Measurements from ENCODE around the gene P4HTM. TPM values are rescaled to one million over a fixed set of nuclear protein-coding genes. Genes with fewer than 3 reads are reported as not detected.

P4HTM gene
- total and polyA plus RNA-seq, 2 of the 4 experiments (the other 2 are of a cell fraction), result 10.4 to 26.1 TPM

DNA sequence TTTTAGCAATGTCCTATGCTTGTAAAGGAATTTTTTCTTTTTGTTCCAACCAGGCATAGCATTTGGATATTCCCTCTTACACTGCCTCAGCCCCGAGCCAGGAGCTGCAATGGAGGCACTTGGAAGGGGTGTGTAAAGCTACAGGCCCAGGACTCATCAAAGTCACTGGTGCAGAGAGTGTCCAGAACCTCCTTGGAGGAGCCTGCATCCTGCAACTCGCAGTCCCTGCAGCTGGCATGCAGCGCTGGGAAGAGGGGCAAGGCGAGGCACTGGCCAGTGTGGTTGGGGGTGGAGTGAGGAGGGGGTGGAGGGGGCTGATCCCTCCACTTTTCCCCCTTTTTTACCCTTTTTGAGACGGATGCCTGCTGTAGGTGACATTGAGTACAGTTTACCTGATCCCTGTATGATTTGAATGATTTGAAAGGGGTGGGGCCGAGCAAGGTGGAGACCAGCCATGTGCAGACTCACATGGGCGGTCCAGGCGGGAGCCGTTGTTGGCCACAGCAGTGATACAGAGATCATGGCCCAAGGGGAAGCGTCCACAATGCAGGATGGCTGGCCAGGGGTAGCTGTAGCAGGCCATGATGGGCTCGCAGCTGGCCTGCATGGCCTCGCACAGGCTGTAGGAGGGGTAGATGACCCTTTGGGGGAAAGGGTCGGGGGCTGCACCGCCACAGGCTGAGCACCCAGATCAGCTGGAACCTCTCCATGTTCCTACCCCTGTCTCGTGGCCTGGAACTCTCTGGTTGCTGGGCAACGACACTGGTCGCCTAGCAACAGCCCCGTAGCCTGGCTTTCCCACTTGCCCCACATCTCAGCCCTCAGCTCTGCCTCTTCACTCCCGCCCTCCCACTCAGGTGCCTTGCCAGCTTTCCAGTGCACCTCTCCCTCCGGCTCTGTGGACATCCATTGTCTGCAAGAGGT is 7.9 kb downstream of the P4HTM start:
- POLR2A ChIA-PET (ENCODE audit: unreplicated experiment), result interaction anchor here (0.6 kb wide), 1 partner anchor 9 kb away, joined by 3 read pairs; the partner anchor contains the start of gene WDR6
- no peak for ATAC-seq (ENCODE audit: low read depth)
- H3K14ac ChIP-seq (replicated peaks; ENCODE audit: low read depth, low read length), result no peak overlapping the region

More for the DNA sequence above, 7.9 kb downstream of the P4HTM start:
- Histone ChIP-seq H4K20me1 (ENCODE audit: insufficient read depth, low read length) (no peaks in the 10 kb centered on the region; the same call in 1 of the 2 replicates), H2BK20ac (ENCODE audit: low read depth, low read length) (no peak overlapping the region), H2AFZ (replicated peaks; ENCODE audit: low read length, poor library complexity) (no peak overlapping the region), H3K4me2 (ENCODE audit: low read depth, low read length) (no peak overlapping the region), H3K27me3 (ENCODE audit: control insufficient read depth, insufficient read depth, low read length) (no peaks in the 10 kb centered on the region), H4K5ac (ENCODE audit: low read depth, low read length) (no peak overlapping the region), H4K91ac (ENCODE audit: insufficient read depth, low read depth, low read length) (no peak overlapping the region), H2AK5ac (ENCODE audit: low read depth, low read length) (no peak overlapping the region), H2BK5ac (ENCODE audit: low read depth, low read length, poor library complexity, severe bottlenecking) (no peak overlapping the region), H3K23ac (ENCODE audit: low read depth, low read length) (no peak overlapping the region), H2AK9ac (replicated peaks; ENCODE audit: low read depth, low read length, poor library complexity) (no peak overlapping the region), H3K36me3 (ENCODE audit: control insufficient read depth, insufficient read depth, low read length) (peaks cover 6% of the 10 kb centered on the region; the same call in 1 of the 2 replicates), H4K8ac (ENCODE audit: low read depth in 2 of 2, low read length in 2 of 2) (no peak overlapping the region), H3K79me1 (ENCODE audit: low read depth in 1 of 2, low read length in 2 of 2) (peaks cover 35 to 50% of the 10 kb centered on the region in 2 experiments), H3K9ac (ENCODE audit: low read depth, low read length) (no peak overlapping the region), H3K56ac (ENCODE audit: extremely low read depth, insufficient read depth, low read length) (no peak overlapping the region), H2BK120ac (ENCODE audit: low read depth, low read length) (no peak overlapping the region), H3K18ac (ENCODE audit: low read depth, low read length) (no peak overlapping the region), H2BK15ac (ENCODE audit: low read depth, low read length) (no peak overlapping the region), H3K4ac (ENCODE audit: low read depth, low read length) (no peak overlapping the region), H3K9me3 (ENCODE audit: control insufficient read depth, insufficient read depth, low read length) (no peaks in the 10 kb centered on the region), H3K4me1 (ENCODE audit: control insufficient read depth, insufficient read depth, low read length) (no peaks in the 10 kb centered on the region), H3K9me1 (ENCODE audit: insufficient read depth, low read length) (no peaks in the 10 kb centered on the region; the same call in 1 of the 2 replicates), H3K27ac (ENCODE audit: insufficient read depth, low read length) (no peak overlapping the region), H3K4me3 (ENCODE audit: insufficient read depth, low read depth, low read length) (no peak overlapping the region)
- CTCF ChIA-PET, result no interaction called here
- 83% methylated on average over 9 of the region's 20 CpGs; no CpG with 5 or more reads in 1 of the 2 experiments for WGBS, 2 experiments (ENCODE audit: extremely low coverage in 2 of 2, insufficient read length in 1 of 2)
- in situ Hi-C loops (cut with MboI; ENCODE audit: low sequenced_read_pairs), result no loop called here
- dilution Hi-C loops (cut with HindIII; ENCODE audit: low sequenced_read_pairs, unreplicated experiment), result no loop called here
- no TSS peak for BruUV-seq (replicated peaks)
- TF ChIP-seq MXI1 (IDR thresholded peaks at IDR 0.05; ENCODE audit: borderline replicate concordance, low read depth, low read length), result no peak
- TF ChIP-seq RAD21 (IDR thresholded peaks at IDR 0.05; ENCODE audit: low read length), result no peak
- TF ChIP-seq, protein P1, sequence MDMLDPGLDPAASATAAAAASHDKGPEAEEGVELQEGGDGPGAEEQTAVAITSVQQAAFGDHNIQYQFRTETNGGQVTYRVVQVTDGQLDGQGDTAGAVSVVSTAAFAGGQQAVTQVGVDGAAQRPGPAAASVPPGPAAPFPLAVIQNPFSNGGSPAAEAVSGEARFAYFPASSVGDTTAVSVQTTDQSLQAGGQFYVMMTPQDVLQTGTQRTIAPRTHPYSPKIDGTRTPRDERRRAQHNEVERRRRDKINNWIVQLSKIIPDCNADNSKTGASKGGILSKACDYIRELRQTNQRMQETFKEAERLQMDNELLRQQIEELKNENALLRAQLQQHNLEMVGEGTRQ (IDR thresholded peaks at IDR 0.05; ENCODE audit: low read depth, low read length), result no peak
- TF ChIP-seq CEBPB (IDR thresholded peaks at IDR 0.05; ENCODE audit: low read depth, low read length), result no peak
- TF ChIP-seq SMC3 (IDR thresholded peaks at IDR 0.05; ENCODE audit: low read depth, low read length), result no peak
- TF ChIP-seq, protein P2, sequence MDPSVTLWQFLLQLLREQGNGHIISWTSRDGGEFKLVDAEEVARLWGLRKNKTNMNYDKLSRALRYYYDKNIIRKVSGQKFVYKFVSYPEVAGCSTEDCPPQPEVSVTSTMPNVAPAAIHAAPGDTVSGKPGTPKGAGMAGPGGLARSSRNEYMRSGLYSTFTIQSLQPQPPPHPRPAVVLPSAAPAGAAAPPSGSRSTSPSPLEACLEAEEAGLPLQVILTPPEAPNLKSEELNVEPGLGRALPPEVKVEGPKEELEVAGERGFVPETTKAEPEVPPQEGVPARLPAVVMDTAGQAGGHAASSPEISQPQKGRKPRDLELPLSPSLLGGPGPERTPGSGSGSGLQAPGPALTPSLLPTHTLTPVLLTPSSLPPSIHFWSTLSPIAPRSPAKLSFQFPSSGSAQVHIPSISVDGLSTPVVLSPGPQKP (IDR thresholded peaks at IDR 0.05; ENCODE audit: borderline replicate concordance, low read depth, low read length), result no peak
- no peak for TF ChIP-seq NFE2L2 (IDR thresholded peaks at IDR 0.05; ENCODE audit: low read depth, low read length)
- no peak for TF ChIP-seq MAFK (IDR thresholded peaks at IDR 0.05; ENCODE audit: low read depth, low read length)
- TF ChIP-seq CHD1 (IDR thresholded peaks at IDR 0.05; ENCODE audit: low read depth, low read length), result no peak
- no peak for TF ChIP-seq FOS (IDR thresholded peaks at IDR 0.05; ENCODE audit: low read depth, low read length)
- no peak for TF ChIP-seq MAZ (IDR thresholded peaks at IDR 0.05; ENCODE audit: borderline replicate concordance, low read depth, low read length)
- DNase-seq, result no peak
- intact Hi-C loops (cut with micrococcal nuclease), result no loop called here

Data from IMR-90 (cell line).